Measurements from ENCODE around the gene CTPS1. TPM values are rescaled to one million over a fixed set of nuclear protein-coding genes. Genes with fewer than 3 reads are reported as not detected.

The CTPS1 gene
- total RNA-seq, 1 experiment from 2014 or later, result 73.4 TPM

DNA sequence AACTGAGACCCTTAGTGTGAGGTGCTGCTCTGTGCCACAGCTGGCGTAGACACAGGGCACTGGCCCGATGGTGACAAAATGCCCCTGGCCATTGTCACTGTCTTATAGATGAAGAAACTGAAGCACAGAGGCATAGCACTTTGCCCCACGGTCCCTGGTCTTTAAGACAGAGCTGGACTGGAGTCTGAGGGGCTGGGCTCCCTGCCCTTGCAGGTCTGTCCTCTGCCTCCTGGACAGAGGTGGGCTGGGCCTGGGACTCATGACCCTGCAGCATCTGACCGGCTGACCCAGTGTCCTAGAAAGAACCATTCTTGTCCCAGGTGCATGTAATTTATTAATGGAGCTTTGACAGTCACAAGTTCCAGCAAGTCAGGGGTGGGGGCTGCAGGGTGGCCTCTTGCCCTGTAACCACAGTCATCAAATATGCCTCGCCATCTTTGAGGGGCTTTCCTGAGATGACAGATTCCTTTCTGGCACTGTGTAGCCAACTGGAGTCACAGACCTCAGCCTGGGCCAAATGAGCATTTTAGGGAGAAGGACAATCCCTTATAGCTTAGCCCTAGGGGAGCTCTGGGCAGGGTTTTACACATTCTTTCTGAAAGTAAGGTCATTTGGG is 35.9 kb downstream of the CTPS1 start:
- no peak overlapping the region for H3K27ac Mint-ChIP-seq
- peaks cover 44% of the 10 kb centered on the region for H3K36me3 Mint-ChIP-seq
- no peaks in the 10 kb centered on the region for H3K9me3 Mint-ChIP-seq
- DNase-seq (ENCODE audit: low spot score), result no peak
- H3K4me1 Mint-ChIP-seq, result no peaks in the 10 kb centered on the region
- POLR2A ChIA-PET, result no interaction called here
- no peak for ATAC-seq
- no peak overlapping the region for H3K4me3 Mint-ChIP-seq
- no peak for TF ChIP-seq ZNF232 (CRISPR knock-in tag; IDR thresholded peaks at IDR 0.05)
- no peak for TF ChIP-seq FOXK1 (CRISPR knock-in tag; IDR thresholded peaks at IDR 0.05)
- no peak for TF ChIP-seq CREM (CRISPR knock-in tag; IDR thresholded peaks at IDR 0.05)
- TF ChIP-seq, protein P1, sequence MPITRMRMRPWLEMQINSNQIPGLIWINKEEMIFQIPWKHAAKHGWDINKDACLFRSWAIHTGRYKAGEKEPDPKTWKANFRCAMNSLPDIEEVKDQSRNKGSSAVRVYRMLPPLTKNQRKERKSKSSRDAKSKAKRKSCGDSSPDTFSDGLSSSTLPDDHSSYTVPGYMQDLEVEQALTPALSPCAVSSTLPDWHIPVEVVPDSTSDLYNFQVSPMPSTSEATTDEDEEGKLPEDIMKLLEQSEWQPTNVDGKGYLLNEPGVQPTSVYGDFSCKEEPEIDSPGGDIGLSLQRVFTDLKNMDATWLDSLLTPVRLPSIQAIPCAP (CRISPR knock-in tag; IDR thresholded peaks at IDR 0.05), result no peak
- CTCF ChIA-PET, result interaction anchor here (0.9 kb wide), 1 partner anchor 241 kb away, joined by 3 read pairs; no protein-coding TSS in a partner anchor
- no peaks in the 10 kb centered on the region; the same call in 1 of the 2 replicates for H3K27me3 Mint-ChIP-seq (ENCODE audit: low read depth)

DNA sequence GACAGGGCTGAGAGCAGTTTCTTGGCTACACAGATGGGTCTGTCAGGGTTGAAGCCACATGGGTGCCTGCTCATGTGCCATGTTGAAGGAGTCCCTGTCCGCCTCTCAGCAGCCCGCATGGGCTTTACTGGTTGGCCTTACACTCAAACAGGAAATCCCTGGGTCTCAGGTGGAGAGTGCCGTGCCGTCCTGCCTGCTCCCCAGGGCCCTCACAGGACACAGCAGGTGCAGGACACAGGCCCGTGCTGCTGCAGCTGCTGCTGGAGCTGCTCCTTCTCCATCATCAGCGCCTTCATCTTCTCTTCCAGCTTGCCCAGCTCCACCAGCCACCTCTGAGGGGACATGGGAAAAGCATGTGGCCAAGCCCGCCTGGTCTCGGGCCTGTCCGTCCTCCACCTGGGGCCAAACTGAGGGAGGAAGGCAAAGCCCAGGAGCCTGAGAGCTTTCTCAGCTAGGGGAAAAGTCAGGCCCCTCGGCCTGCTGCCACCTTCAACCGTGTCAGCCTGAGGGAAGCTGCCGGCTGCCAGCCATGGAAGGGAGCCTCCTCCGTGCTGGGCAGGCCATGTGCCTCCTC is 36.5 kb downstream of the CTPS1 start:
- Mint-ChIP-seq H3K27ac (no peak overlapping the region), H3K4me1 (no peaks in the 10 kb centered on the region; the same call in 1 of the 2 replicates), H3K36me3 (peaks cover 38% of the 10 kb centered on the region), H3K9me3 (no peaks in the 10 kb centered on the region), H3K27me3 (ENCODE audit: low read depth) (no peaks in the 10 kb centered on the region; the same call in 1 of the 2 replicates), H3K4me3 (no peak overlapping the region)
- ChIA-PET POLR2A (no interaction called here), CTCF (interaction anchor here (0.9 kb wide), 1 partner anchor 242 kb away, joined by 3 read pairs; no protein-coding TSS in a partner anchor)
- DNase-seq (ENCODE audit: low spot score) (no peak), ATAC-seq (no peak)
- TF ChIP-seq, protein P1 (CRISPR knock-in tag; IDR thresholded peaks at IDR 0.05), result no peak
- no peak for TF ChIP-seq ESRRA (CRISPR knock-in tag; IDR thresholded peaks at IDR 0.05; ENCODE audit: borderline replicate concordance)
- TF ChIP-seq, protein P2, sequence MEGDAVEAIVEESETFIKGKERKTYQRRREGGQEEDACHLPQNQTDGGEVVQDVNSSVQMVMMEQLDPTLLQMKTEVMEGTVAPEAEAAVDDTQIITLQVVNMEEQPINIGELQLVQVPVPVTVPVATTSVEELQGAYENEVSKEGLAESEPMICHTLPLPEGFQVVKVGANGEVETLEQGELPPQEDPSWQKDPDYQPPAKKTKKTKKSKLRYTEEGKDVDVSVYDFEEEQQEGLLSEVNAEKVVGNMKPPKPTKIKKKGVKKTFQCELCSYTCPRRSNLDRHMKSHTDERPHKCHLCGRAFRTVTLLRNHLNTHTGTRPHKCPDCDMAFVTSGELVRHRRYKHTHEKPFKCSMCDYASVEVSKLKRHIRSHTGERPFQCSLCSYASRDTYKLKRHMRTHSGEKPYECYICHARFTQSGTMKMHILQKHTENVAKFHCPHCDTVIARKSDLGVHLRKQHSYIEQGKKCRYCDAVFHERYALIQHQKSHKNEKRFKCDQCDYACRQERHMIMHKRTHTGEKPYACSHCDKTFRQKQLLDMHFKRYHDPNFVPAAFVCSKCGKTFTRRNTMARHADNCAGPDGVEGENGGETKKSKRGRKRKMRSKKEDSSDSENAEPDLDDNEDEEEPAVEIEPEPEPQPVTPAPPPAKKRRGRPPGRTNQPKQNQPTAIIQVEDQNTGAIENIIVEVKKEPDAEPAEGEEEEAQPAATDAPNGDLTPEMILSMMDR (IDR thresholded peaks at IDR 0.05), result no peak
- TF ChIP-seq, protein P3, sequence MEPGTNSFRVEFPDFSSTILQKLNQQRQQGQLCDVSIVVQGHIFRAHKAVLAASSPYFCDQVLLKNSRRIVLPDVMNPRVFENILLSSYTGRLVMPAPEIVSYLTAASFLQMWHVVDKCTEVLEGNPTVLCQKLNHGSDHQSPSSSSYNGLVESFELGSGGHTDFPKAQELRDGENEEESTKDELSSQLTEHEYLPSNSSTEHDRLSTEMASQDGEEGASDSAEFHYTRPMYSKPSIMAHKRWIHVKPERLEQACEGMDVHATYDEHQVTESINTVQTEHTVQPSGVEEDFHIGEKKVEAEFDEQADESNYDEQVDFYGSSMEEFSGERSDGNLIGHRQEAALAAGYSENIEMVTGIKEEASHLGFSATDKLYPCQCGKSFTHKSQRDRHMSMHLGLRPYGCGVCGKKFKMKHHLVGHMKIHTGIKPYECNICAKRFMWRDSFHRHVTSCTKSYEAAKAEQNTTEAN (CRISPR knock-in tag; IDR thresholded peaks at IDR 0.05), result no peak
- TF ChIP-seq MXD4 (CRISPR knock-in tag; IDR thresholded peaks at IDR 0.05; ENCODE audit: borderline replicate concordance), result no peak
- no peak for TF ChIP-seq RELA (CRISPR knock-in tag; IDR thresholded peaks at IDR 0.05; ENCODE audit: borderline replicate concordance)
- TF ChIP-seq, protein P4, sequence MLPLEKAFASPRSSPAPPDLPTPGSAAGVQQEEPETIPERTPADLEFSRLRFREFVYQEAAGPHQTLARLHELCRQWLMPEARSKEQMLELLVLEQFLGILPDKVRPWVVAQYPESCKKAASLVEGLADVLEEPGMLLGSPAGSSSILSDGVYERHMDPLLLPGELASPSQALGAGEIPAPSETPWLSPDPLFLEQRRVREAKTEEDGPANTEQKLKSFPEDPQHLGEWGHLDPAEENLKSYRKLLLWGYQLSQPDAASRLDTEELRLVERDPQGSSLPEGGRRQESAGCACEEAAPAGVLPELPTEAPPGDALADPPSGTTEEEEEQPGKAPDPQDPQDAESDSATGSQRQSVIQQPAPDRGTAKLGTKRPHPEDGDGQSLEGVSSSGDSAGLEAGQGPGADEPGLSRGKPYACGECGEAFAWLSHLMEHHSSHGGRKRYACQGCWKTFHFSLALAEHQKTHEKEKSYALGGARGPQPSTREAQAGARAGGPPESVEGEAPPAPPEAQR (CRISPR knock-in tag; IDR thresholded peaks at IDR 0.05), result no peak
- TF ChIP-seq TP53 (CRISPR knock-in tag; IDR thresholded peaks at IDR 0.05), result no peak

DNA sequence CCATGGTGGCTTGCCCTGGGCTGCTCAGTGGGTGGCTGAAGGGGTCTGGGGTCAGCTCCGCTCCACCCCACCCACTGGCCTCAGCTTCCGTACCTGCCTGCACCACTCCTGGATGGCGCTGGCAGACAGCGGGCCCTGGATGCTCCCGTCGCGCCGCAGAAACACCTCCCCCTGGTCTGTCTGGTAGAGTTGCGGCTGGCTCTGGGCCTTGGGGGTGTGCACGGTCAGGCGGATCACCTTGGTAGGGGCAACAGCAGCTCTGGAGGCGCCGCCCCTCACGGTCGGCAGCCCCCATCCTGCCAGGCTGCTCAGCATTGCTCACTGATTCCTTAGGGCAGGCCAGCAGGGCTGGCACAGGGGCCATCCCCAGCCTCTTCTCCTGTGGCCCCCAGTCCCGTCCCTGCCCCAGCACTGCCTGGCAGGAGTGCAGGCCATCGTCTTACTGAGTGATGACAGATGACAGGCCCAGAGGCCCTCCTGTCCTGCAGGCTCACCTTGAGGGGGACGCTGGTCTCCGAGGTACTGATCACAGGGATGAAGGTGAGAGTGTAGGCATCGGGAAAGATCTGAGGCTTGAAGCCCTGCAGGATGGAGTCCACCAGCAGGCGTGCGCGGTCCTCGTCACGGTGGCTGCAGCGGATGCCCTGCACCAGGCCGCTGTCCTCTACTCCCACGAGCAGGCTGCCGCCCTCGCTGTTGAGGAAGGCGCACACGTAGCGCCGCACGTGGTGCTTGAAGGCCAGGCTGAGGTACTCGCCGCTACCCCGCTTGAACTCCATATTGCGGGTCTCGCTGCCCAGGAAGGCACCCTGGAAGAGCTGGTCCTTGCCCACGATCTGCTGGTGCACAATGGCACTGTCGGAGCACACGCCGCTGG is 37.9 kb downstream of the CTPS1 start:
- peaks cover 12% of the 10 kb centered on the region for H3K4me1 Mint-ChIP-seq
- POLR2A ChIA-PET, result no interaction called here
- H3K27ac Mint-ChIP-seq, result no peak overlapping the region
- DNase-seq (ENCODE audit: low spot score), result no peak
- ATAC-seq, result no peak
- CTCF ChIA-PET, result no interaction called here
- no peaks in the 10 kb centered on the region for H3K9me3 Mint-ChIP-seq
- H3K27me3 Mint-ChIP-seq (ENCODE audit: low read depth), result peaks cover 2% of the 10 kb centered on the region
- H3K36me3 Mint-ChIP-seq, result peaks cover 26% of the 10 kb centered on the region
- H3K4me3 Mint-ChIP-seq, result no peak overlapping the region
- TF ChIP-seq TCF7 (CRISPR knock-in tag; IDR thresholded peaks at IDR 0.05; ENCODE audit: low read depth) (no peak), FOXJ3 (CRISPR knock-in tag; IDR thresholded peaks at IDR 0.05; ENCODE audit: borderline replicate concordance) (no peak), NR1H2 (CRISPR knock-in tag; IDR thresholded peaks at IDR 0.05) (no peak), ZNF423 (CRISPR knock-in tag; IDR thresholded peaks at IDR 0.05) (no peak), ATF1 (CRISPR knock-in tag; IDR thresholded peaks at IDR 0.05) (no peak), RELA (CRISPR knock-in tag; IDR thresholded peaks at IDR 0.05; ENCODE audit: borderline replicate concordance) (no peak; the same call in 1 of the 2 replicates), FOXP1 (CRISPR knock-in tag; IDR thresholded peaks at IDR 0.05; ENCODE audit: borderline replicate concordance) (no peak), NFE2L1 (CRISPR knock-in tag; IDR thresholded peaks at IDR 0.05) (no peak), RORB (CRISPR knock-in tag; IDR thresholded peaks at IDR 0.05) (no peak)
- TF ChIP-seq, protein P5, sequence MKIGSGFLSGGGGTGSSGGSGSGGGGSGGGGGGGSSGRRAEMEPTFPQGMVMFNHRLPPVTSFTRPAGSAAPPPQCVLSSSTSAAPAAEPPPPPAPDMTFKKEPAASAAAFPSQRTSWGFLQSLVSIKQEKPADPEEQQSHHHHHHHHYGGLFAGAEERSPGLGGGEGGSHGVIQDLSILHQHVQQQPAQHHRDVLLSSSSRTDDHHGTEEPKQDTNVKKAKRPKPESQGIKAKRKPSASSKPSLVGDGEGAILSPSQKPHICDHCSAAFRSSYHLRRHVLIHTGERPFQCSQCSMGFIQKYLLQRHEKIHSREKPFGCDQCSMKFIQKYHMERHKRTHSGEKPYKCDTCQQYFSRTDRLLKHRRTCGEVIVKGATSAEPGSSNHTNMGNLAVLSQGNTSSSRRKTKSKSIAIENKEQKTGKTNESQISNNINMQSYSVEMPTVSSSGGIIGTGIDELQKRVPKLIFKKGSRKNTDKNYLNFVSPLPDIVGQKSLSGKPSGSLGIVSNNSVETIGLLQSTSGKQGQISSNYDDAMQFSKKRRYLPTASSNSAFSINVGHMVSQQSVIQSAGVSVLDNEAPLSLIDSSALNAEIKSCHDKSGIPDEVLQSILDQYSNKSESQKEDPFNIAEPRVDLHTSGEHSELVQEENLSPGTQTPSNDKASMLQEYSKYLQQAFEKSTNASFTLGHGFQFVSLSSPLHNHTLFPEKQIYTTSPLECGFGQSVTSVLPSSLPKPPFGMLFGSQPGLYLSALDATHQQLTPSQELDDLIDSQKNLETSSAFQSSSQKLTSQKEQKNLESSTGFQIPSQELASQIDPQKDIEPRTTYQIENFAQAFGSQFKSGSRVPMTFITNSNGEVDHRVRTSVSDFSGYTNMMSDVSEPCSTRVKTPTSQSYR (CRISPR knock-in tag; IDR thresholded peaks at IDR 0.05), result no peak
